ENCODE data around the gene MAP2K5. TPM values are rescaled to one million over a fixed set of nuclear protein-coding genes. Genes with fewer than 3 reads are reported as not detected.
A peak's percentile ranks its signal among the peaks of the same experiment; 100 is the strongest.

Gene MAP2K5
- total RNA-seq, result 11.6 TPM

GRCh38 chr15:67542420-67543347 lies at the start of gene MAP2K5:
Gene MAP2K5, plus strand, starts transcription at chr15:67542703. Its CDS starts 633 bp downstream, at chr15:67543336.
- peak; percentile 90 for DNase-seq

GRCh38 chr15:67495585-67495984 lies 46.9 kb upstream of the MAP2K5 start:
- DNase-seq, result no peak

GRCh38 chr15:67501177-67501835 lies 41.2 kb upstream of the MAP2K5 start:
- peak; percentile 53 for DNase-seq

GRCh38 chr15:67501836-67502461 lies 40.6 kb upstream of the MAP2K5 start:
- DNase-seq, result no peak

- DNase-seq, result no peak
Measured at GRCh38 chr15:67504056-67504455, 38.4 kb upstream of the MAP2K5 start.

GRCh38 chr15:67504796-67505195 lies 37.7 kb upstream of the MAP2K5 start:
- no peak for DNase-seq

GRCh38 chr15:67505675-67506572 lies 36.6 kb upstream of the MAP2K5 start:
- DNase-seq, result no peak

- DNase-seq, result no peak
Measured at GRCh38 chr15:67506775-67507747, 35.4 kb upstream of the MAP2K5 start.

- no peak for DNase-seq
Measured at GRCh38 chr15:67508407-67508806, 34.1 kb upstream of the MAP2K5 start.

- DNase-seq, result no peak
Measured at GRCh38 chr15:67509918-67510317, 32.6 kb upstream of the MAP2K5 start.

GRCh38 chr15:67510597-67511190 lies 31.8 kb upstream of the MAP2K5 start:
- DNase-seq, result no peak

GRCh38 chr15:67511606-67512005 lies 30.9 kb upstream of the MAP2K5 start:
- DNase-seq, result no peak

GRCh38 chr15:67512140-67512539 lies 30.4 kb upstream of the MAP2K5 start:
- DNase-seq, result no peak

GRCh38 chr15:67512933-67513714 lies 29.4 kb upstream of the MAP2K5 start:
- no peak for DNase-seq

GRCh38 chr15:67515090-67515489 lies 27.4 kb upstream of the MAP2K5 start:
- DNase-seq, result no peak

- no peak for DNase-seq
Measured at GRCh38 chr15:67515557-67515956, 26.9 kb upstream of the MAP2K5 start.

GRCh38 chr15:67520321-67521028 lies 22.0 kb upstream of the MAP2K5 start:
- DNase-seq, result peak; percentile 35

GRCh38 chr15:67521029-67521782 lies 21.3 kb upstream of the MAP2K5 start, which contains the start of gene C15orf61:
Gene C15orf61, plus strand, starts transcription at chr15:67521131. Its CDS starts 118 bp downstream, at chr15:67521249.
- DNase-seq, result peak; percentile 92
